HepG2 (cell line): ENCODE measurements around the gene NHERF2. TPM values are rescaled to one million over a fixed set of nuclear protein-coding genes. Genes with fewer than 3 reads are reported as not detected.
A peak's percentile ranks its signal among the peaks of the same experiment; 100 is the strongest.

Source experiments
- BCL6 ChIP-seq: IDR thresholded peaks from 2 replicates; pipeline ENCODE4 v1.6.1; 2016; ENCODE audit warnings: missing genetic modification reagents, missing compliant biosample characterization
- CENPT ChIP-seq: sonication (generic); formaldehyde crosslinking; IDR thresholded peaks from 2 replicates; pipeline ENCODE4 v1.8.0; 2022; ENCODE audit warnings: low read depth, mild to moderate bottlenecking, moderate library complexity, missing genetic modification reagents
- DR1 ChIP-seq: sonication (generic); formaldehyde crosslinking; IDR thresholded peaks from 2 replicates; pipeline ENCODE4 v1.8.0; 2021; ENCODE audit warnings: mild to moderate bottlenecking, missing genetic modification reagents, inconsistent platforms
- FOSL2 ChIP-seq: sonication (generic); formaldehyde crosslinking; IDR thresholded peaks from 2 replicates; pipeline ENCODE4 v1.4.0; 2020; ENCODE audit warnings: missing genetic modification reagents
- HDAC2 ChIP-seq: sonication (generic); formaldehyde crosslinking; IDR thresholded peaks from 2 replicates; pipeline ENCODE4 v1.4.0; 2020; ENCODE audit warnings: missing genetic modification reagents
- HNF1B ChIP-seq: sonication (generic); formaldehyde crosslinking; IDR thresholded peaks from 2 replicates; pipeline ENCODE4 v1.5.1; 2020; ENCODE audit warnings: mild to moderate bottlenecking, moderate library complexity, missing genetic modification reagents
- IRF2 ChIP-seq: IDR thresholded peaks from 2 replicates; pipeline ENCODE4 v1.6.1; 2018; ENCODE audit warnings: missing genetic modification reagents, missing compliant biosample characterization
- PRDM10 ChIP-seq: sonication (generic); formaldehyde crosslinking; IDR thresholded peaks from 2 replicates; pipeline ENCODE4 v1.4.0; 2020; ENCODE audit warnings: low read depth, missing genetic modification reagents
- RNF219 ChIP-seq: sonication (generic); formaldehyde crosslinking; IDR thresholded peaks from 2 replicates; pipeline ENCODE4 v1.5.0; 2020; ENCODE audit warnings: mild to moderate bottlenecking, missing genetic modification reagents
- ZBTB3 ChIP-seq: sonication (generic); formaldehyde crosslinking; IDR thresholded peaks from 2 replicates; pipeline ENCODE4 v1.4.0; 2020; ENCODE audit warnings: low read depth, mild to moderate bottlenecking, moderate library complexity, missing genetic modification reagents, borderline replicate concordance
- ZHX2 ChIP-seq, 2 experiments: sonication (generic) in 1 of 2; formaldehyde crosslinking in 1 of 2; IDR thresholded peaks; 2 replicates each; pipeline versions ENCODE4 v1.6.1 to v1.9.0; 2014 to 2022; ENCODE audit warnings: antibody characterized with exemption in 1 of 2, borderline replicate concordance in 1 of 2, inconsistent platforms in 1 of 2, low read depth in 1 of 2, missing genetic modification reagents in 1 of 2
- ZNF205 ChIP-seq: IDR thresholded peaks from 2 replicates; pipeline ENCODE4 v1.6.1; 2018; ENCODE audit warnings: missing biosample characterization, missing genetic modification reagents
- ZNF775 ChIP-seq: sonication (generic); formaldehyde crosslinking; IDR thresholded peaks from 2 replicates; pipeline ENCODE4 v1.4.0; 2020; ENCODE audit warnings: missing genetic modification reagents, mild to moderate bottlenecking, moderate library complexity, borderline replicate concordance
- polyA plus RNA-seq, 8 experiments: library from polyadenylated mRNA; depleted of rRNA in 3 of 8; stranded (reverse) in 7 of 8; unstranded in 1 of 8; fragments of >200 nt; fragmentation: Illumina TruSeq in 4 of 8; extraction: Trizol in 4 of 8; gene quantifications; 2 replicates each; pipeline versions ENCODE4 v1.2.1 to v1.2.3, GENCODE V29; 2011 to 2016; ENCODE audit warnings: low read depth in 4 of 8, missing spikeins in 1 of 8, mixed read lengths in 1 of 8; ENCODE audit not compliant: insufficient read depth in 1 of 8
- total RNA-seq, 5 experiments: library from RNA; depleted of rRNA; stranded (reverse); fragments of >200 nt; fragmentation: Illumina TruSeq; extraction: Trizol; gene quantifications; 2 replicates each; pipeline ENCODE4 v1.2.3, GENCODE V29; 2016; ENCODE audit warnings: low read depth in 1 of 5

The NHERF2 gene
- total and polyA plus RNA-seq, 2 of the 13 experiments (the other 11 are each of a cell fraction or from before 2014, with no cell fraction given): 23.7 to 39.3 TPM

GRCh38 chr16:2003827-2004641 lies 22.7 kb upstream of the NHERF2 start (continued):
- TF ChIP-seq HNF1B (CRISPR knock-in tag) (0 out of 2 replicates have a peak, but pooled peaks have one; percentile 27), DR1 (CRISPR knock-in tag) (0 out of 2 replicates have a peak, but pooled peaks have one; percentile 34), PRDM10 (peak; percentile 15; the same call in 1 of the 2 replicates), IRF2 (CRISPR knock-in tag) (peak; percentile 82), ZHX2 (IDR thresholded peaks at IDR 0.05; ENCODE audit: low read depth) (0 out of 2 replicates have a peak, but pooled peaks have one; percentile 29), ZHX2 (CRISPR knock-in tag; IDR thresholded peaks at IDR 0.05; ENCODE audit: borderline replicate concordance) (no peak), ZNF205 (CRISPR knock-in tag) (0 out of 2 replicates have a peak, but pooled peaks have one; percentile 51), CENPT (CRISPR knock-in tag) (no peak), ZBTB3 (CRISPR knock-in tag) (no peak), FOSL2 (CRISPR knock-in tag) (peak; percentile 35; the same call in 1 of the 2 replicates), ZNF775 (CRISPR knock-in tag) (no peak), HDAC2 (CRISPR knock-in tag) (peak; percentile 37; the same call in 1 of the 2 replicates), RNF219 (no peak), BCL6 (CRISPR knock-in tag) (peak; percentile 81)
